CD4-positive, alpha-beta T cell (primary cell): ENCODE results near the gene CACNA1B. TPM values are rescaled to one million over a fixed set of nuclear protein-coding genes. Genes with fewer than 3 reads are reported as not detected.

Experiments
- ATAC-seq: fragments of 200-7000 bp; cut with Tn5 transposase; one replicate; pipeline ENCODE4 v1.10.0; 2022; ENCODE audit warnings: mild to moderate bottlenecking; ENCODE audit not compliant: poor library complexity
- CTCF ChIA-PET: fragments of 350-600 bp; sonication (Branson Sonifier 250); formaldehyde crosslinking; loops from one replicate; lab custom pipeline; 2021; ENCODE audit warnings: antibody characterized with exemption, inconsistent platforms; lab: Charles Lee
- POLR2A ChIA-PET: fragments of 350-600 bp; sonication (Branson Sonifier 250); formaldehyde crosslinking; loops from one replicate; lab custom pipeline; 2021; ENCODE audit warnings: antibody characterized with exemption, inconsistent platforms; lab: Charles Lee
- DNase-seq, 14 experiments: peaks; one replicate each; pipeline ENCODE4 v3.0.0-alpha.2; 2013 to 2020; ENCODE audit warnings: mixed read lengths in 2 of 14
- H3K27ac ChIP-seq, 2 donors: one replicate each; pipeline versions ENCODE4 v1.5.1 to v1.7.0; 2013; ENCODE audit warnings: low read length in 2 of 2, low read depth in 1 of 2, mild to moderate bottlenecking in 1 of 2
- H3K27me3 ChIP-seq, 2 experiments: 1 replicate in 1 of 2; 2 replicates in 1 of 2; pipeline versions ENCODE4 v1.6.1 to v1.7.0; 2013; ENCODE audit warnings: low read length in 2 of 2, control low read depth in 1 of 2, mild to moderate bottlenecking in 1 of 2, moderate library complexity in 1 of 2; ENCODE audit not compliant: insufficient read depth in 2 of 2, control insufficient read depth in 1 of 2
- H3K36me3 ChIP-seq: one replicate; pipeline ENCODE4 v1.6.1; 2013; ENCODE audit warnings: low read length, control low read depth; ENCODE audit not compliant: insufficient read depth
- H3K4me1 ChIP-seq: one replicate; pipeline ENCODE4 v1.6.1; 2013; ENCODE audit warnings: low read length, control low read depth; ENCODE audit not compliant: insufficient read depth
- H3K4me3 ChIP-seq: one replicate; pipeline ENCODE4 v1.5.1; 2013; ENCODE audit warnings: mild to moderate bottlenecking, low read length, moderate library complexity
- H3K9me3 ChIP-seq, 2 experiments: 1 replicate in 1 of 2; 2 replicates in 1 of 2; pipeline versions ENCODE4 v1.6.1 to v1.7.0; 2013; ENCODE audit warnings: low read length in 2 of 2, mild to moderate bottlenecking in 2 of 2, control low read depth in 1 of 2, moderate library complexity in 1 of 2; ENCODE audit not compliant: control insufficient read depth in 1 of 2, insufficient read depth in 1 of 2
- H3K27ac Mint-ChIP-seq: one replicate; pipeline ENCODE4 v1.8.0; 2020; ENCODE audit warnings: mixed read lengths
- H3K27me3 Mint-ChIP-seq: one replicate; pipeline ENCODE4 v1.8.0; 2021; ENCODE audit warnings: mixed read lengths
- H3K36me3 Mint-ChIP-seq: one replicate; pipeline ENCODE4 v1.8.0; 2021; ENCODE audit warnings: low read depth, mixed read lengths
- H3K4me1 Mint-ChIP-seq: one replicate; pipeline ENCODE4 v1.8.0; 2021; ENCODE audit warnings: low read depth, mixed read lengths
- H3K4me3 Mint-ChIP-seq: one replicate; pipeline ENCODE4 v1.8.0; 2020; ENCODE audit warnings: mild to moderate bottlenecking, mixed read lengths
- H3K9me3 Mint-ChIP-seq: one replicate; pipeline ENCODE4 v1.8.0; 2020; ENCODE audit warnings: mixed read lengths
- intact Hi-C, 2 experiments: fragments of 100-400 bp; cut with DNase I in 1 of 2; cut with micrococcal nuclease in 1 of 2; formaldehyde crosslinking; loops; one replicate each; pipeline versions ENCODE4 v1.15.1 to v1.9.0; 2023 to 2025; cut with DNase I, micrococcal nuclease
- total RNA-seq, 174 experiments: library from RNA in 2 of 174; stranded (reverse) in 2 of 174; gene quantifications; one replicate each; pipeline ENCODE4 v1.2.3 and lab custom pipeline; 2021 to 2026
- TF ChIP-seq, protein P1 (sequence below): fragments of 200-600 bp; IDR thresholded peaks from one replicate; pipeline ENCODE4 v1.8.0; 2022; ENCODE audit warnings: antibody characterized with exemption, mild to moderate bottlenecking

CACNA1B gene
- total RNA-seq, 2 experiments from 2014 or later, result not detected

- ChIA-PET POLR2A (no interaction called here), CTCF (no interaction called here)
- TF ChIP-seq, protein P1, sequence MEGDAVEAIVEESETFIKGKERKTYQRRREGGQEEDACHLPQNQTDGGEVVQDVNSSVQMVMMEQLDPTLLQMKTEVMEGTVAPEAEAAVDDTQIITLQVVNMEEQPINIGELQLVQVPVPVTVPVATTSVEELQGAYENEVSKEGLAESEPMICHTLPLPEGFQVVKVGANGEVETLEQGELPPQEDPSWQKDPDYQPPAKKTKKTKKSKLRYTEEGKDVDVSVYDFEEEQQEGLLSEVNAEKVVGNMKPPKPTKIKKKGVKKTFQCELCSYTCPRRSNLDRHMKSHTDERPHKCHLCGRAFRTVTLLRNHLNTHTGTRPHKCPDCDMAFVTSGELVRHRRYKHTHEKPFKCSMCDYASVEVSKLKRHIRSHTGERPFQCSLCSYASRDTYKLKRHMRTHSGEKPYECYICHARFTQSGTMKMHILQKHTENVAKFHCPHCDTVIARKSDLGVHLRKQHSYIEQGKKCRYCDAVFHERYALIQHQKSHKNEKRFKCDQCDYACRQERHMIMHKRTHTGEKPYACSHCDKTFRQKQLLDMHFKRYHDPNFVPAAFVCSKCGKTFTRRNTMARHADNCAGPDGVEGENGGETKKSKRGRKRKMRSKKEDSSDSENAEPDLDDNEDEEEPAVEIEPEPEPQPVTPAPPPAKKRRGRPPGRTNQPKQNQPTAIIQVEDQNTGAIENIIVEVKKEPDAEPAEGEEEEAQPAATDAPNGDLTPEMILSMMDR, result no peak
- H3K9me3 Mint-ChIP-seq, result no peaks in the 10 kb centered on the region
- no peaks in the 10 kb centered on the region for H3K4me1 ChIP-seq
- ATAC-seq (no peak), DNase-seq (peak in 1 of 14 experiments; percentile 22)
- peaks cover 0 to 4% of the 10 kb centered on the region in 2 experiments for H3K27me3 ChIP-seq
- intact Hi-C loops, result no loop called here
- peaks cover 13% of the 10 kb centered on the region for H3K27me3 Mint-ChIP-seq
- H3K4me3 Mint-ChIP-seq, result no peak overlapping the region
- H3K36me3 ChIP-seq, result no peaks in the 10 kb centered on the region
- no peak overlapping the region for H3K4me3 ChIP-seq
- H3K9me3 ChIP-seq, result no peaks in the 10 kb centered on the region
- no peak overlapping the region for H3K27ac ChIP-seq
- no peak overlapping the region for H3K27ac Mint-ChIP-seq
- H3K4me1 Mint-ChIP-seq, result no peaks in the 10 kb centered on the region
- H3K36me3 Mint-ChIP-seq, result no peaks in the 10 kb centered on the region
These were observed 191.0 kb downstream of the CACNA1B start for GRCh38 chr9:138068601-138069035.

GRCh38 chr9:138069731-138070456 is 192.3 kb downstream of the CACNA1B start:
- no peak overlapping the region for H3K27ac Mint-ChIP-seq
- no peak for ATAC-seq

GRCh38 chr9:138070815-138071214 is 193.2 kb downstream of the CACNA1B start:
- H3K4me3 Mint-ChIP-seq, result no peak overlapping the region
- H3K4me1 Mint-ChIP-seq, result no peaks in the 10 kb centered on the region
- no peak overlapping the region for H3K27ac Mint-ChIP-seq
- TF ChIP-seq, protein P1, result no peak
- Histone ChIP-seq H3K4me1 (no peaks in the 10 kb centered on the region), H3K27me3 (no peaks in the 10 kb centered on the region), H3K27ac (no peak overlapping the region), H3K4me3 (no peak overlapping the region), H3K9me3 (no peaks in the 10 kb centered on the region), H3K36me3 (no peaks in the 10 kb centered on the region)
- H3K9me3 Mint-ChIP-seq, result no peaks in the 10 kb centered on the region
- no peaks in the 10 kb centered on the region for H3K36me3 Mint-ChIP-seq
- ATAC-seq (no peak), DNase-seq (peak in 1 of 14 experiments; percentile 21)
- ChIA-PET POLR2A (no interaction called here), CTCF (no interaction called here)
- H3K27me3 Mint-ChIP-seq, result peaks cover 12% of the 10 kb centered on the region
- intact Hi-C loops, result no loop called here

More at GRCh38 chr9:138069731-138070456, 192.3 kb downstream of the CACNA1B start:
- peak in 2 of 14 experiments; percentile 6 to 22 for DNase-seq
- Histone ChIP-seq H3K4me3 (no peak overlapping the region), H3K27me3 (no peaks in the 10 kb centered on the region), H3K9me3 (no peaks in the 10 kb centered on the region), H3K4me1 (no peaks in the 10 kb centered on the region), H3K36me3 (no peaks in the 10 kb centered on the region), H3K27ac (no peak overlapping the region)
- TF ChIP-seq, protein P1, result no peak
- CTCF ChIA-PET, result no interaction called here
- Mint-ChIP-seq H3K4me1 (no peaks in the 10 kb centered on the region), H3K27me3 (peaks cover 16% of the 10 kb centered on the region), H3K4me3 (no peak overlapping the region), H3K36me3 (no peaks in the 10 kb centered on the region), H3K9me3 (no peaks in the 10 kb centered on the region)
- intact Hi-C loops, result no loop called here
- POLR2A ChIA-PET, result no interaction called here
